HEK293T (cell line): Measurements from ENCODE around the gene CHML.

Experiments
- ARNT ChIP-seq: fragments of 450-650 bp; IDR thresholded peaks from 2 replicates; pipeline ENCODE4 v1.6.1; 2017; ENCODE audit warnings: mild to moderate bottlenecking
- BHLHE40 ChIP-seq: fragments of 450-650 bp; IDR thresholded peaks from 2 replicates; pipeline ENCODE4 v1.6.1; 2016; ENCODE audit warnings: mild to moderate bottlenecking, moderate library complexity, borderline replicate concordance
- CTBP1 ChIP-seq: fragments of 450-650 bp; IDR thresholded peaks from 2 replicates; pipeline ENCODE4 v1.6.1; 2016; ENCODE audit warnings: borderline replicate concordance
- ELF4 ChIP-seq: fragments of 450-650 bp; IDR thresholded peaks from 2 replicates; pipeline ENCODE4 v1.6.1; 2017; ENCODE audit warnings: antibody characterized with exemption
- FOXA1 ChIP-seq: fragments of 450-650 bp; IDR thresholded peaks from 2 replicates; pipeline ENCODE4 v1.6.1; 2016; ENCODE audit warnings: mild to moderate bottlenecking
- FOXK2 ChIP-seq: fragments of 450-650 bp; IDR thresholded peaks from 2 replicates; pipeline ENCODE4 v1.6.1; 2016; ENCODE audit warnings: mild to moderate bottlenecking
- FOXM1 ChIP-seq: fragments of 450-650 bp; IDR thresholded peaks from 2 replicates; pipeline ENCODE4 v1.6.1; 2017; ENCODE audit warnings: mild to moderate bottlenecking, borderline replicate concordance
- HDGF ChIP-seq: fragments of 450-650 bp; IDR thresholded peaks from 2 replicates; pipeline ENCODE4 v1.6.1; 2017; ENCODE audit warnings: antibody characterized with exemption, borderline replicate concordance
- L3MBTL2 ChIP-seq: fragments of 450-650 bp; conservative IDR thresholded peaks from 2 replicates; pipeline ENCODE4 v1.6.1; 2016; ENCODE audit warnings: mild to moderate bottlenecking
- NFRKB ChIP-seq: fragments of 450-650 bp; IDR thresholded peaks from 2 replicates; pipeline ENCODE4 v1.6.1; 2016; ENCODE audit warnings: mild to moderate bottlenecking, moderate library complexity
- SP1 ChIP-seq: fragments of 450-650 bp; IDR thresholded peaks from 2 replicates; pipeline ENCODE4 v1.6.1; 2017
- SUZ12 ChIP-seq: fragments of 450-650 bp; IDR thresholded peaks from 2 replicates; pipeline ENCODE4 v1.6.1; 2016; ENCODE audit warnings: mild to moderate bottlenecking
- TARDBP ChIP-seq: fragments of 450-650 bp; IDR thresholded peaks from 2 replicates; pipeline ENCODE4 v1.6.1; 2016

DNA sequence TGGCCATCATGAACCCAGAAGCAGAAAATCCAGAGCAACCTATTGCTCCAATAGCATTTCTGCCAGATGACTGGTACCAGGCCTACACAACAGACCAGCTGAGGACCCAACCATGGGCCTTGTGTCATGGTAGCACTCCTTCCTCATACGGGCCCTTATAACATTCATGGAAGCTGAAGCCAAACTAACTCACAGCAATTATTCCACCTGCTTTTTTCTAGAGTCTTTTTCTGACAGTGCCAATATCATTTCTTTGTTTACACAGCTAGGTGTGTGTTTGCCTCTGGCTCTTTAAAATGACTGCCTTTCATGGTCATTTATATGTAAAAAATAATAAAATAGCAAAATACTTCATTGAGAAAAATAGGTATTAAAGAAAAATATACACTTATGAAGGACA, 8.0 kb upstream of the CHML start:
- TF ChIP-seq BHLHE40 (no peak), TARDBP (no peak), SUZ12 (no peak), FOXM1 (no peak), SP1 (no peak), HDGF (no peak), ARNT (no peak), CTBP1 (no peak), L3MBTL2 (no peak), FOXA1 (no peak), NFRKB (no peak), FOXK2 (no peak), ELF4 (no peak)
